Psoas muscle (tissue), 8 donors: Measurements from ENCODE around the gene CKAP5. TPM values are rescaled to one million over a fixed set of nuclear protein-coding genes. Genes with fewer than 3 reads are reported as not detected.

Experiments
- ATAC-seq, 4 donors: fragments of 200-7000 bp; cut with Tn5 transposase; one replicate each; pipeline ENCODE4 v1.9.1; 2020; ENCODE audit warnings: moderate library complexity in 3 of 4, mild to moderate bottlenecking in 2 of 4
- DNase-seq, 2 donors: peaks; one replicate each; pipeline ENCODE4 v3.0.0-alpha.2; 2020
- H3K27ac ChIP-seq: fragments of 200-600 bp; one replicate; pipeline ENCODE4 v1.8.0; 2022
- H3K27me3 ChIP-seq, 3 donors: fragments of 200-600 bp in 1 of 3; one replicate each; pipeline versions ENCODE4 v1.6.1 to v1.8.0; 2013 to 2022; ENCODE audit warnings: low read length in 2 of 3, mild to moderate bottlenecking in 2 of 3, moderate library complexity in 1 of 3; ENCODE audit not compliant: insufficient read depth in 3 of 3
- H3K36me3 ChIP-seq, 2 donors: fragments of 200-600 bp in 1 of 2; one replicate each; pipeline versions ENCODE4 v1.6.1 to v1.8.0; 2013 to 2022; ENCODE audit warnings: low read depth in 1 of 2, mild to moderate bottlenecking in 1 of 2, moderate library complexity in 1 of 2; ENCODE audit not compliant: insufficient read depth in 1 of 2
- H3K4me1 ChIP-seq: fragments of 200-600 bp; one replicate; pipeline ENCODE4 v1.8.0; 2022
- H3K4me3 ChIP-seq: fragments of 200-600 bp; one replicate; pipeline ENCODE4 v1.8.0; 2022; ENCODE audit warnings: mild to moderate bottlenecking
- H3K9me3 ChIP-seq: fragments of 200-600 bp; one replicate; pipeline ENCODE4 v1.8.0; 2022
- WGBS, 3 donors: extraction: QIAGEN DNeasy Blood & Tissue Kit; methylation state at CpG; one replicate each; pipeline versions ENCODE4 v1.1.6 to v1.1.7; 2013; 5-methylcytosine and 5-hydroxymethylcytosine counted together
- intact Hi-C, 2 donors: fragments of 100-400 bp; cut with DNase I; formaldehyde crosslinking; loops; one replicate each; pipeline versions ENCODE4 v1.11.0 to v1.14.2; 2022
- polyA plus RNA-seq, 3 donors: library from polyadenylated mRNA; stranded (reverse); fragments of 200-250 nt; gene quantifications; one replicate each; pipeline ENCODE4 v1.2.3, GENCODE V29; 2013
- total RNA-seq, 4 donors: library from RNA; stranded (reverse); fragmentation: NEBNext Ultra II Directional in 2 of 4; extraction: Animal tissue kit (Norgen Biotek cat#: 25700) in 2 of 4; gene quantifications; one replicate each; pipeline versions ENCODE4 v1.2.1 to v1.2.4, GENCODE V29; 2021 to 2023
- TF ChIP-seq, protein P1 (sequence below): fragments of 200-600 bp; IDR thresholded peaks from one replicate; pipeline ENCODE4 v1.8.0; 2022; ENCODE audit warnings: antibody characterized with exemption
- donor health status: healthy with polysubstance abuse.
- donor health status: DM: no; HTN: no; CAD: no; lungs with moderate emphysema.
- donor health status: Bipolar disorder and iron deficiency.
- donor health status: healthy.
- donor health status: DM: yes; HTN: yes; CAD: no.
- donor health status: DM: no; HTN: no; CAD: no.
- donor health status: DM: no; HTN: no; CAD: no.
- donor health status: DM: yes; HTN: yes; CAD: no.

Gene CKAP5
- total and polyA plus RNA-seq, 7 donors: 21.0 to 160 (median 86.4) TPM

DNA sequence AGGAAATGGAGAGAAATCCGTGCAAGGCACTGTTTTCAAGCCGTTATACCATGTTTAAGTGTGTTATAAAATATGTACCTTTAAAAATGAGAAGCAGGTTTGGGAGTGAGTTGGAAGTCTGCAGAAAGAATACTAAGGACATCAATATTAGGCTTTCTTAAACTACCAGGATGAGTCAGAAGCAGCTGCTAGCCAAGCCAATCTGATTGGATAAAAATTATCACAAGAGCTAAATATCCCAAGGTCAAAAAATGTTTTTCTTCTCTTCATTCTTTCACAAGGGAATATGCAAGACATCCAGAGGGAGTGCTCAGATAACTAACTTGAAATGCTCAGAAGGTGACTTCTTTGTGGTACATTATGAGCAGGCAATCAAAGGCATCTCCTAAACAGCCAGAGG lies 19.3 kb upstream of the CKAP5 start:
- DNase-seq: no peak
- H3K9me3 ChIP-seq: no peaks in the 10 kb centered on the region
- TF ChIP-seq, protein P1, sequence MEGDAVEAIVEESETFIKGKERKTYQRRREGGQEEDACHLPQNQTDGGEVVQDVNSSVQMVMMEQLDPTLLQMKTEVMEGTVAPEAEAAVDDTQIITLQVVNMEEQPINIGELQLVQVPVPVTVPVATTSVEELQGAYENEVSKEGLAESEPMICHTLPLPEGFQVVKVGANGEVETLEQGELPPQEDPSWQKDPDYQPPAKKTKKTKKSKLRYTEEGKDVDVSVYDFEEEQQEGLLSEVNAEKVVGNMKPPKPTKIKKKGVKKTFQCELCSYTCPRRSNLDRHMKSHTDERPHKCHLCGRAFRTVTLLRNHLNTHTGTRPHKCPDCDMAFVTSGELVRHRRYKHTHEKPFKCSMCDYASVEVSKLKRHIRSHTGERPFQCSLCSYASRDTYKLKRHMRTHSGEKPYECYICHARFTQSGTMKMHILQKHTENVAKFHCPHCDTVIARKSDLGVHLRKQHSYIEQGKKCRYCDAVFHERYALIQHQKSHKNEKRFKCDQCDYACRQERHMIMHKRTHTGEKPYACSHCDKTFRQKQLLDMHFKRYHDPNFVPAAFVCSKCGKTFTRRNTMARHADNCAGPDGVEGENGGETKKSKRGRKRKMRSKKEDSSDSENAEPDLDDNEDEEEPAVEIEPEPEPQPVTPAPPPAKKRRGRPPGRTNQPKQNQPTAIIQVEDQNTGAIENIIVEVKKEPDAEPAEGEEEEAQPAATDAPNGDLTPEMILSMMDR: no peak
- WGBS, 3 donors: 76 to 81% (median 76%) methylated on average over 2 of the region's 2 CpGs
- intact Hi-C loops: no loop called here
- no peak for ATAC-seq
- H3K27ac ChIP-seq: no peak overlapping the region
- no peaks in the 10 kb centered on the region for H3K27me3 ChIP-seq
- H3K4me3 ChIP-seq: no peak overlapping the region
- peaks cover 9% of the 10 kb centered on the region for H3K4me1 ChIP-seq
- H3K36me3 ChIP-seq: peaks cover 11 to 99% of the 10 kb centered on the region in 2 donors

- Histone ChIP-seq H3K9me3 (no peaks in the 10 kb centered on the region), H3K4me1 (peaks cover 21% of the 10 kb centered on the region), H3K27ac (no peak overlapping the region), H3K36me3 (peaks cover 3 to 88% of the 10 kb centered on the region in 2 donors), H3K4me3 (no peak overlapping the region), H3K27me3 (no peaks in the 10 kb centered on the region)
- ATAC-seq (no peak), DNase-seq (no peak)
- WGBS, 3 donors: 28 to 56% (median 48%) methylated on average over 4 of the region's 4 CpGs
- TF ChIP-seq, protein P1: no peak
- intact Hi-C loops: no loop called here
Observed at GRCh38 chr11:46860218-46860617, 14.1 kb upstream of the CKAP5 start.

DNA sequence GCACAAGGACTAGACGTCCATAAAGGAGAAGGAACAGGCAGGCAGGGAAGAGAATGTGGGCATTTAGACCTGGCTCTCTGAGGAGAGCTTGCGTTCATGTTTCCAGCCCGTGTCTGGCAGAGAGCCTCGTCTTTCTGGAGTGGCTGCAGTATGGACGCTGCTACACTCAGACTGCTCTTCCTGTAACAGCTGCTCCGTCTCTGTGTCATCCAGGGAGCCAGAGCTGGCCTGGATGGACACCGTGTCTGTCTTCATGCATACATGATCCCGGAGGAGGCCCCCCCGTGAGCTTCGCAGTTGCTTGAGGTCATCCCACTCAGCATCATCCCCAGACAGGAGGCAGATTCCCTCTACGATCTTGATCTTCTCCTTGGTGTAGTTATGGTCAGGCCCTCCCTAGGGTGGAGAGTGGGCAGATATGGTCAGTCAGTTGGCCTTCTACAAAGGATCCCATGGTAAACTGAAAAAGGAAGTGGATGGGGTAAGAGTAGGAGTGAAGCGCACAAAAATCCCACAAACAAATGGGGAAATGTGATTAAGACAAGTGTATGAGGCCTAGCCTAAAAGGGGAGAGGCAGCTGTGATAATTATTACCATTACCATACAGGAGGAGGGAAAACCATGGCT lies 13.0 kb upstream of the CKAP5 start:
- no peak overlapping the region for H3K27ac ChIP-seq
- no peaks in the 10 kb centered on the region for H3K9me3 ChIP-seq
- no peaks in the 10 kb centered on the region for H3K27me3 ChIP-seq
- intact Hi-C loops: no loop called here
- 70 to 90% (median 79%) methylated on average over 12 of the region's 12 CpGs for WGBS, 3 donors
- peak; percentile 65 to 86 (median 70) for ATAC-seq
- TF ChIP-seq, protein P1: no peak
- peaks cover 3 to 77% of the 10 kb centered on the region in 2 donors for H3K36me3 ChIP-seq
- no peak overlapping the region for H3K4me3 ChIP-seq
- peak; percentile 17 to 57 for DNase-seq
- H3K4me1 ChIP-seq: peaks cover 21% of the 10 kb centered on the region

GRCh38 chr11:46857666-46858065 lies 11.6 kb upstream of the CKAP5 start:
- H3K9me3 ChIP-seq: no peaks in the 10 kb centered on the region
- H3K4me1 ChIP-seq: peaks cover 21% of the 10 kb centered on the region
- H3K27me3 ChIP-seq: no peaks in the 10 kb centered on the region
- no peak overlapping the region for H3K27ac ChIP-seq
- H3K4me3 ChIP-seq: no peak overlapping the region
- 61 to 71% (median 69%) methylated on average over 4 of the region's 4 CpGs for WGBS, 3 donors
- no peak for DNase-seq
- intact Hi-C loops: no loop called here
- peaks cover 3 to 63% of the 10 kb centered on the region in 2 donors for H3K36me3 ChIP-seq
- no peak for ATAC-seq
- TF ChIP-seq, protein P1: no peak
